GM23338 (cell line): ENCODE data around the gene SHMT1. TPM values are rescaled to one million over a fixed set of nuclear protein-coding genes. Genes with fewer than 3 reads are reported as not detected.

Experiments used
- ATAC-seq: fragments of 200-7000 bp; cut with Tn5 transposase; 3 replicates; pipeline ENCODE4 v1.9.1; 2020
- DNase-seq: peaks from one replicate; pipeline ENCODE4 v3.0.0-alpha.2; 2015; ENCODE audit warnings: low spot score
- H2AFZ ChIP-seq: fragments of 200-600 bp; sonication (generic); 2 replicates; pipeline ENCODE4 v1.8.0; 2016; ENCODE audit warnings: antibody characterized with exemption, mild to moderate bottlenecking, moderate library complexity
- H3F3A ChIP-seq: fragments of 200-600 bp; sonication (generic); replicated peaks from 2 replicates; pipeline ENCODE4 v1.8.0; 2017; ENCODE audit warnings: antibody characterized with exemption, mixed run types, low read depth
- H3K27ac ChIP-seq: fragments of 200-600 bp; sonication (generic); 2 replicates; pipeline ENCODE4 v1.6.1; 2016; ENCODE audit warnings: low read depth
- H3K27me3 ChIP-seq: fragments of 200-600 bp; sonication (generic); 2 replicates; pipeline ENCODE4 v1.8.0; 2016; ENCODE audit warnings: mild to moderate bottlenecking, mixed run types, moderate library complexity; ENCODE audit not compliant: insufficient read depth
- H3K36me3 ChIP-seq: fragments of 200-600 bp; sonication (generic); 2 replicates; pipeline ENCODE4 v1.8.0; 2016; ENCODE audit warnings: mild to moderate bottlenecking; ENCODE audit not compliant: insufficient read depth
- H3K4me1 ChIP-seq: fragments of 200-600 bp; sonication (generic); 2 replicates; pipeline ENCODE4 v1.8.0; 2016; ENCODE audit warnings: mild to moderate bottlenecking, moderate library complexity; ENCODE audit not compliant: insufficient read depth
- H3K4me2 ChIP-seq: fragments of 200-600 bp; sonication (generic); 2 replicates; pipeline ENCODE4 v1.7.1; 2017; ENCODE audit warnings: mixed run types
- H3K4me3 ChIP-seq: fragments of 200-600 bp; sonication (generic); 2 replicates; pipeline ENCODE4 v1.6.1; 2016; ENCODE audit warnings: mixed run types
- H3K79me2 ChIP-seq: fragments of 200-600 bp; sonication (generic); replicated peaks from 2 replicates; pipeline ENCODE4 v1.8.0; 2017; ENCODE audit warnings: mild to moderate bottlenecking; ENCODE audit not compliant: insufficient read depth
- H3K9me2 ChIP-seq: fragments of 200-600 bp; sonication (generic); 2 replicates; pipeline ENCODE4 v1.8.0; 2017; ENCODE audit not compliant: insufficient read depth
- H4K20me1 ChIP-seq: fragments of 200-600 bp; sonication (generic); replicated peaks from 2 replicates; pipeline ENCODE4 v1.8.0; 2017; ENCODE audit warnings: mild to moderate bottlenecking; ENCODE audit not compliant: insufficient read depth
- H3K27ac Mint-ChIP-seq: 2 replicates; pipeline ENCODE4 v1.8.0; 2020; ENCODE audit warnings: inconsistent platforms, mild to moderate bottlenecking, moderate library complexity, mixed read lengths
- H3K27me3 Mint-ChIP-seq: 3 replicates; pipeline ENCODE4 v1.8.0; 2022; ENCODE audit warnings: low read depth, mild to moderate bottlenecking, moderate library complexity, mixed read lengths, inconsistent platforms; ENCODE audit not compliant: insufficient read depth, poor library complexity
- H3K36me3 Mint-ChIP-seq: 3 replicates; pipeline ENCODE4 v1.8.0; 2021; ENCODE audit warnings: low read depth, mild to moderate bottlenecking, inconsistent platforms, moderate library complexity, mixed read lengths
- H3K4me1 Mint-ChIP-seq: 3 replicates; pipeline ENCODE4 v1.8.0; 2020; ENCODE audit warnings: mild to moderate bottlenecking, inconsistent platforms, mixed read lengths
- H3K4me3 Mint-ChIP-seq: 3 replicates; pipeline ENCODE4 v1.8.0; 2021; ENCODE audit warnings: moderate library complexity, mild to moderate bottlenecking, inconsistent platforms, mixed read lengths
- H3K9me3 Mint-ChIP-seq: 3 replicates; pipeline ENCODE4 v1.8.0; 2020; ENCODE audit warnings: moderate library complexity, mild to moderate bottlenecking, inconsistent platforms, mixed read lengths
- CREB1 ChIP-seq: fragments of 250-450 bp; sonication (Bioruptor Pico); IDR thresholded peaks from 2 replicates; pipeline ENCODE4 v1.5.0; 2020; ENCODE audit warnings: low read depth, mild to moderate bottlenecking, moderate library complexity
- NANOG ChIP-seq: IDR thresholded peaks from 2 replicates; pipeline ENCODE4 v1.6.1; 2016; ENCODE audit warnings: antibody characterized with exemption, borderline replicate concordance
- POLR2AphosphoS5 ChIP-seq: IDR thresholded peaks from 2 replicates; pipeline ENCODE4 v1.6.1; 2016; ENCODE audit warnings: antibody characterized with exemption, low read depth
- ZNF114 ChIP-seq: fragments of 250-450 bp; sonication (Bioruptor Pico); IDR thresholded peaks from 2 replicates; pipeline ENCODE4 v1.5.0; 2020; ENCODE audit warnings: mild to moderate bottlenecking, moderate library complexity
- ZNF331 ChIP-seq: fragments of 250-450 bp; sonication (Bioruptor Pico); IDR thresholded peaks from 2 replicates; pipeline ENCODE4 v1.5.0; 2020; ENCODE audit warnings: low read depth, mild to moderate bottlenecking, moderate library complexity
- polyA plus RNA-seq: library from polyadenylated mRNA; unstranded; fragments of >200 nt; fragmentation: Nextera tagmentation; extraction: Ambion mirVana; gene quantifications from 2 replicates; pipeline ENCODE4 v1.2.1, GENCODE V29; 2016
- total RNA-seq: library from RNA; depleted of rRNA; stranded (reverse); fragments of >200 nt; shearing (Covaris generic); gene quantifications from 2 replicates; pipeline ENCODE4 v1.2.3, GENCODE V29; 2014
- TF ChIP-seq, protein P1 (sequence below): fragments of 250-450 bp; sonication (Bioruptor Pico); IDR thresholded peaks from 2 replicates; pipeline ENCODE4 v1.5.0; 2020; ENCODE audit warnings: mild to moderate bottlenecking, moderate library complexity
- TF ChIP-seq, protein P2 (sequence below), 2 experiments: fragments of 200-600 bp in 1 of 2; sonication (generic) in 1 of 2; conservative IDR thresholded peaks; 2 replicates each; pipeline versions ENCODE4 v1.5.1 to v1.6.1; 2016 to 2017; ENCODE audit warnings: antibody characterized with exemption in 2 of 2, low read depth in 2 of 2, mild to moderate bottlenecking in 2 of 2, moderate library complexity in 1 of 2
- TF ChIP-seq, protein P3 (sequence below): IDR thresholded peaks from one replicate; pipeline ENCODE4 v1.6.1; 2018; ENCODE audit warnings: antibody characterized with exemption; ENCODE audit not compliant: unreplicated experiment
- TF ChIP-seq, protein P4 (sequence below): IDR thresholded peaks from 2 replicates; pipeline ENCODE4 v1.6.1; 2016; ENCODE audit warnings: antibody characterized with exemption

Gene SHMT1
- total and polyA plus RNA-seq, 2 experiments from 2014 or later = 22.8 to 33.3 TPM

DNA sequence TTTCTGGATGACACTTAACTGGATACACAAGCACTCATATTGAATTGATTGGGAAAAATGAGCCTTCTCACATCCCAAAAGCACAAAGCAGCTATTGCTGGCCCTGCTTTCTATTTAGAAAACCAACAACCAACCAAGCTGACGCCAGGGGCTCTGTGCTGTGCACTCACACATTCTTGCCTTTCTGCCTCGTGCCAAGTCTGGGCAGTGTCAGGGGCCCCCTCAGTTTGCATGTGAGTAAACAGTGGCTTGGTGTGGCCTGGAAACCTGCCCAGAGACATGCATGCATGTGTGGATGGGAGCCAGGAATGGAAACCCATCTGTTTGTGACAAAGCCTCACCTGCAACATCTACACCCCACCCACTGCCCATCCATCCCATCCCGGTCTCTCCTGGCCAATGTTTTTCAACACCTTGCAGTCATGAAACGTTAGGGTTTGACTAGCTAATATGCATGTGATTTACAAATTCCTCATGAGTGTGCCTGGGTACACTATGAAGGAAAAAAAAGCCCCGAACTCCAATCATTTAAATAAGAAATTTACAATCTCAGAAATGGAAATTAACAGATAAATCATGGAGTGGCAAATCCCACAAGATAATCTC lies 82.5 kb downstream of the SHMT1 start:
- Histone ChIP-seq H3K4me3 (no peak overlapping the region), H3K4me1 (no peaks in the 10 kb centered on the region), H3K79me2 (no peaks in the 10 kb centered on the region), H4K20me1 (peaks cover 12% of the 10 kb centered on the region), H3K27ac (no peak overlapping the region), H3F3A (0 out of 2 replicates have a peak, but pooled peaks cover 4% of the 10 kb centered on the region), H3K36me3 (peaks cover 50% of the 10 kb centered on the region), H2AFZ (no peak overlapping the region), H3K9me2 (no peaks in the 10 kb centered on the region), H3K27me3 (no peaks in the 10 kb centered on the region), H3K4me2 (no peak overlapping the region)
- DNase-seq (no peak), ATAC-seq (no peak)
- H3K4me3 Mint-ChIP-seq = no peak overlapping the region
- H3K4me1 Mint-ChIP-seq = no peaks in the 10 kb centered on the region
- no peaks in the 10 kb centered on the region for H3K9me3 Mint-ChIP-seq
- H3K27ac Mint-ChIP-seq = no peak overlapping the region
- TF ChIP-seq ZNF331 (CRISPR knock-in tag) (no peak), ZNF114 (CRISPR knock-in tag) (no peak), NANOG (no peak), CREB1 (CRISPR knock-in tag) (no peak)
- TF ChIP-seq, protein P1, sequence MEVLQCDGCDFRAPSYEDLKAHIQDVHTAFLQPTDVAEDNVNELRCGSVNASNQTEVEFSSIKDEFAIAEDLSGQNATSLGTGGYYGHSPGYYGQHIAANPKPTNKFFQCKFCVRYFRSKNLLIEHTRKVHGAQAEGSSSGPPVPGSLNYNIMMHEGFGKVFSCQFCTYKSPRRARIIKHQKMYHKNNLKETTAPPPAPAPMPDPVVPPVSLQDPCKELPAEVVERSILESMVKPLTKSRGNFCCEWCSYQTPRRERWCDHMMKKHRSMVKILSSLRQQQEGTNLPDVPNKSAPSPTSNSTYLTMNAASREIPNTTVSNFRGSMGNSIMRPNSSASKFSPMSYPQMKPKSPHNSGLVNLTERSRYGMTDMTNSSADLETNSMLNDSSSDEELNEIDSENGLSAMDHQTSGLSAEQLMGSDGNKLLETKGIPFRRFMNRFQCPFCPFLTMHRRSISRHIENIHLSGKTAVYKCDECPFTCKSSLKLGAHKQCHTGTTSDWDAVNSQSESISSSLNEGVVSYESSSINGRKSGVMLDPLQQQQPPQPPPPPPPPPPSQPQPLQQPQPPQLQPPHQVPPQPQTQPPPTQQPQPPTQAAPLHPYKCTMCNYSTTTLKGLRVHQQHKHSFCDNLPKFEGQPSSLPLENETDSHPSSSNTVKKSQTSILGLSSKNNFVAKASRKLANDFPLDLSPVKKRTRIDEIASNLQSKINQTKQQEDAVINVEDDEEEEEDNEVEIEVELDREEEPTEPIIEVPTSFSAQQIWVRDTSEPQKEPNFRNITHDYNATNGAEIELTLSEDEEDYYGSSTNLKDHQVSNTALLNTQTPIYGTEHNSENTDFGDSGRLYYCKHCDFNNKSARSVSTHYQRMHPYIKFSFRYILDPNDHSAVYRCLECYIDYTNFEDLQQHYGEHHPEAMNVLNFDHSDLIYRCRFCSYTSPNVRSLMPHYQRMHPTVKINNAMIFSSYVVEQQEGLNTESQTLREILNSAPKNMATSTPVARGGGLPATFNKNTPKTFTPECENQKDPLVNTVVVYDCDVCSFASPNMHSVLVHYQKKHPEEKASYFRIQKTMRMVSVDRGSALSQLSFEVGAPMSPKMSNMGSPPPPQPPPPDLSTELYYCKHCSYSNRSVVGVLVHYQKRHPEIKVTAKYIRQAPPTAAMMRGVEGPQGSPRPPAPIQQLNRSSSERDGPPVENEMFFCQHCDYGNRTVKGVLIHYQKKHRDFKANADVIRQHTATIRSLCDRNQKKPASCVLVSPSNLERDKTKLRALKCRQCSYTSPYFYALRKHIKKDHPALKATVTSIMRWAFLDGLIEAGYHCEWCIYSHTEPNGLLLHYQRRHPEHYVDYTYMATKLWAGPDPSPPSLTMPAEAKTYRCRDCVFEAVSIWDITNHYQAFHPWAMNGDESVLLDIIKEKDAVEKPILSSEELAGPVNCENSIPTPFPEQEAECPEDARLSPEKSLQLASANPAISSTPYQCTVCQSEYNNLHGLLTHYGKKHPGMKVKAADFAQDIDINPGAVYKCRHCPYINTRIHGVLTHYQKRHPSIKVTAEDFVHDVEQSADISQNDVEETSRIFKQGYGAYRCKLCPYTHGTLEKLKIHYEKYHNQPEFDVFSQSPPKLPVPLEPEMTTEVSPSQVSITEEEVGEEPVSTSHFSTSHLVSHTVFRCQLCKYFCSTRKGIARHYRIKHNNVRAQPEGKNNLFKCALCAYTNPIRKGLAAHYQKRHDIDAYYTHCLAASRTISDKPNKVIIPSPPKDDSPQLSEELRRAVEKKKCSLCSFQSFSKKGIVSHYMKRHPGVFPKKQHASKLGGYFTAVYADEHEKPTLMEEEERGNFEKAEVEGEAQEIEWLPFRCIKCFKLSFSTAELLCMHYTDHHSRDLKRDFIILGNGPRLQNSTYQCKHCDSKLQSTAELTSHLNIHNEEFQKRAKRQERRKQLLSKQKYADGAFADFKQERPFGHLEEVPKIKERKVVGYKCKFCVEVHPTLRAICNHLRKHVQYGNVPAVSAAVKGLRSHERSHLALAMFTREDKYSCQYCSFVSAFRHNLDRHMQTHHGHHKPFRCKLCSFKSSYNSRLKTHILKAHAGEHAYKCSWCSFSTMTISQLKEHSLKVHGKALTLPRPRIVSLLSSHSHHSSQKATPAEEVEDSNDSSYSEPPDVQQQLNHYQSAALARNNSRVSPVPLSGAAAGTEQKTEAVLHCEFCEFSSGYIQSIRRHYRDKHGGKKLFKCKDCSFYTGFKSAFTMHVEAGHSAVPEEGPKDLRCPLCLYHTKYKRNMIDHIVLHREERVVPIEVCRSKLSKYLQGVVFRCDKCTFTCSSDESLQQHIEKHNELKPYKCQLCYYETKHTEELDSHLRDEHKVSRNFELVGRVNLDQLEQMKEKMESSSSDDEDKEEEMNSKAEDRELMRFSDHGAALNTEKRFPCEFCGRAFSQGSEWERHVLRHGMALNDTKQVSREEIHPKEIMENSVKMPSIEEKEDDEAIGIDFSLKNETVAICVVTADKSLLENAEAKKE = no peak
- H3K36me3 Mint-ChIP-seq = peaks cover 84% of the 10 kb centered on the region
- peaks cover 3% of the 10 kb centered on the region for H3K27me3 Mint-ChIP-seq

DNA sequence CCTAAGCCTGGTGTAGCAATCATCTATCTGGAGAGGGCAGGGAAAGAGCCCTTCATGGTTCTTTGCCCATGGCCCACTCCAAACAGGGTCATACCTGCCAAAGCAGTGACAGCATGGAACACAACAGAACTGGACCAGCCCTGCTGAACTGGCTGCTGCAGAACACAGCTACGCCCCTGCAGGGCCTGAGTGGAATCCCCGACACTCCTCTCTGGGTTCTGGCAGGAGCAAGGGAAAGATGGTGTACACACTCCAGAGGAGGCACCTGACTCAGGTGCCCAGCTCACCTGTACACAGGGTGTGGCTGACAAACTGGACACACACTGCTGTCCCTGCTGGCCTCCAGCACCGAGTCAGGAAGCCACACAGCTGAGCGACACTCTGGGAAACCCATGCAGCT lies 83.1 kb downstream of the SHMT1 start:
- H3K4me3 Mint-ChIP-seq = no peak overlapping the region
- no peak overlapping the region for H3K27ac Mint-ChIP-seq
- no peak overlapping the region for H3K4me3 ChIP-seq
- peaks cover 82% of the 10 kb centered on the region for H3K36me3 Mint-ChIP-seq
- no peak overlapping the region for H3K4me2 ChIP-seq
- DNase-seq (no peak), ATAC-seq (no peak)
- H3K4me1 ChIP-seq = no peaks in the 10 kb centered on the region
- no peaks in the 10 kb centered on the region for H3K9me2 ChIP-seq
- no peaks in the 10 kb centered on the region for H3K27me3 ChIP-seq
- no peak overlapping the region for H3K27ac ChIP-seq
- H3K9me3 Mint-ChIP-seq = no peaks in the 10 kb centered on the region
- H3K79me2 ChIP-seq = no peaks in the 10 kb centered on the region
- peaks cover 8% of the 10 kb centered on the region for H4K20me1 ChIP-seq
- peaks cover 8% of the 10 kb centered on the region for H3K27me3 Mint-ChIP-seq
- H2AFZ ChIP-seq = no peak overlapping the region
- no peaks in the 10 kb centered on the region for H3K4me1 Mint-ChIP-seq
- peaks cover 49% of the 10 kb centered on the region for H3K36me3 ChIP-seq
- 0 out of 2 replicates have a peak, but pooled peaks cover 4% of the 10 kb centered on the region for H3F3A ChIP-seq
- TF ChIP-seq, protein P2, sequence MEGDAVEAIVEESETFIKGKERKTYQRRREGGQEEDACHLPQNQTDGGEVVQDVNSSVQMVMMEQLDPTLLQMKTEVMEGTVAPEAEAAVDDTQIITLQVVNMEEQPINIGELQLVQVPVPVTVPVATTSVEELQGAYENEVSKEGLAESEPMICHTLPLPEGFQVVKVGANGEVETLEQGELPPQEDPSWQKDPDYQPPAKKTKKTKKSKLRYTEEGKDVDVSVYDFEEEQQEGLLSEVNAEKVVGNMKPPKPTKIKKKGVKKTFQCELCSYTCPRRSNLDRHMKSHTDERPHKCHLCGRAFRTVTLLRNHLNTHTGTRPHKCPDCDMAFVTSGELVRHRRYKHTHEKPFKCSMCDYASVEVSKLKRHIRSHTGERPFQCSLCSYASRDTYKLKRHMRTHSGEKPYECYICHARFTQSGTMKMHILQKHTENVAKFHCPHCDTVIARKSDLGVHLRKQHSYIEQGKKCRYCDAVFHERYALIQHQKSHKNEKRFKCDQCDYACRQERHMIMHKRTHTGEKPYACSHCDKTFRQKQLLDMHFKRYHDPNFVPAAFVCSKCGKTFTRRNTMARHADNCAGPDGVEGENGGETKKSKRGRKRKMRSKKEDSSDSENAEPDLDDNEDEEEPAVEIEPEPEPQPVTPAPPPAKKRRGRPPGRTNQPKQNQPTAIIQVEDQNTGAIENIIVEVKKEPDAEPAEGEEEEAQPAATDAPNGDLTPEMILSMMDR (conservative IDR thresholded peaks at IDR 0.05; ENCODE audit: low read depth in 2 of 2) = no peak
- TF ChIP-seq, protein P3, sequence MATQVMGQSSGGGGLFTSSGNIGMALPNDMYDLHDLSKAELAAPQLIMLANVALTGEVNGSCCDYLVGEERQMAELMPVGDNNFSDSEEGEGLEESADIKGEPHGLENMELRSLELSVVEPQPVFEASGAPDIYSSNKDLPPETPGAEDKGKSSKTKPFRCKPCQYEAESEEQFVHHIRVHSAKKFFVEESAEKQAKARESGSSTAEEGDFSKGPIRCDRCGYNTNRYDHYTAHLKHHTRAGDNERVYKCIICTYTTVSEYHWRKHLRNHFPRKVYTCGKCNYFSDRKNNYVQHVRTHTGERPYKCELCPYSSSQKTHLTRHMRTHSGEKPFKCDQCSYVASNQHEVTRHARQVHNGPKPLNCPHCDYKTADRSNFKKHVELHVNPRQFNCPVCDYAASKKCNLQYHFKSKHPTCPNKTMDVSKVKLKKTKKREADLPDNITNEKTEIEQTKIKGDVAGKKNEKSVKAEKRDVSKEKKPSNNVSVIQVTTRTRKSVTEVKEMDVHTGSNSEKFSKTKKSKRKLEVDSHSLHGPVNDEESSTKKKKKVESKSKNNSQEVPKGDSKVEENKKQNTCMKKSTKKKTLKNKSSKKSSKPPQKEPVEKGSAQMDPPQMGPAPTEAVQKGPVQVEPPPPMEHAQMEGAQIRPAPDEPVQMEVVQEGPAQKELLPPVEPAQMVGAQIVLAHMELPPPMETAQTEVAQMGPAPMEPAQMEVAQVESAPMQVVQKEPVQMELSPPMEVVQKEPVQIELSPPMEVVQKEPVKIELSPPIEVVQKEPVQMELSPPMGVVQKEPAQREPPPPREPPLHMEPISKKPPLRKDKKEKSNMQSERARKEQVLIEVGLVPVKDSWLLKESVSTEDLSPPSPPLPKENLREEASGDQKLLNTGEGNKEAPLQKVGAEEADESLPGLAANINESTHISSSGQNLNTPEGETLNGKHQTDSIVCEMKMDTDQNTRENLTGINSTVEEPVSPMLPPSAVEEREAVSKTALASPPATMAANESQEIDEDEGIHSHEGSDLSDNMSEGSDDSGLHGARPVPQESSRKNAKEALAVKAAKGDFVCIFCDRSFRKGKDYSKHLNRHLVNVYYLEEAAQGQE = no peak
- no peak for TF ChIP-seq POLR2AphosphoS5
- TF ChIP-seq, protein P4, sequence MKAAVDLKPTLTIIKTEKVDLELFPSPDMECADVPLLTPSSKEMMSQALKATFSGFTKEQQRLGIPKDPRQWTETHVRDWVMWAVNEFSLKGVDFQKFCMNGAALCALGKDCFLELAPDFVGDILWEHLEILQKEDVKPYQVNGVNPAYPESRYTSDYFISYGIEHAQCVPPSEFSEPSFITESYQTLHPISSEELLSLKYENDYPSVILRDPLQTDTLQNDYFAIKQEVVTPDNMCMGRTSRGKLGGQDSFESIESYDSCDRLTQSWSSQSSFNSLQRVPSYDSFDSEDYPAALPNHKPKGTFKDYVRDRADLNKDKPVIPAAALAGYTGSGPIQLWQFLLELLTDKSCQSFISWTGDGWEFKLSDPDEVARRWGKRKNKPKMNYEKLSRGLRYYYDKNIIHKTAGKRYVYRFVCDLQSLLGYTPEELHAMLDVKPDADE = no peak
